Breast epithelium (tissue), 4 donors: ENCODE results near the gene RASA4. TPM values are rescaled to one million over a fixed set of nuclear protein-coding genes. Genes with fewer than 3 reads are reported as not detected.
"Not testable (repeated sequence)": the region's sequence is repeated elsewhere in the genome, so short reads cannot be mapped to it uniquely, and the experiment has no call there.

Source experiments
- DNase-seq, 2 donors: peaks; one replicate each; pipeline ENCODE4 v3.0.0-alpha.2; 2019; ENCODE audit warnings: low spot score in 2 of 2
- H3K27ac ChIP-seq, 2 donors: fragments of 200-600 bp; sonication (generic) in 1 of 2; one replicate each; pipeline ENCODE4 v1.5.1; 2016 to 2019; ENCODE audit warnings: mild to moderate bottlenecking in 1 of 2
- H3K27me3 ChIP-seq, 2 donors: fragments of 200-600 bp; sonication (generic) in 1 of 2; one replicate each; pipeline versions ENCODE4 v1.5.1 to v1.6.0; 2017 to 2019; ENCODE audit warnings: control low read depth in 1 of 2, mild to moderate bottlenecking in 1 of 2
- H3K36me3 ChIP-seq: fragments of 200-600 bp; one replicate; pipeline ENCODE4 v1.5.1; 2019
- H3K4me1 ChIP-seq, 2 donors: fragments of 200-600 bp; sonication (generic); one replicate each; pipeline ENCODE4 v1.5.1; 2016 to 2019; ENCODE audit warnings: control low read depth in 1 of 2
- H3K4me3 ChIP-seq, 3 donors: fragments of 200-600 bp; sonication (generic); 1 replicate in 2 of 3; 2 replicates in 1 of 3; pipeline ENCODE4 v1.5.1; 2016 to 2019; ENCODE audit warnings: mild to moderate bottlenecking in 3 of 3, moderate library complexity in 2 of 3
- H3K9me3 ChIP-seq, 2 donors: fragments of 200-600 bp; sonication (generic) in 1 of 2; one replicate each; pipeline ENCODE4 v1.5.1; 2016 to 2019; ENCODE audit warnings: control low read depth in 1 of 2
- intact Hi-C: fragments of 100-400 bp; cut with DNase I; formaldehyde crosslinking; loops from one replicate; pipeline ENCODE4 v1.15.1; 2023; ENCODE audit warnings: low total_unique reads
- total RNA-seq, 3 donors: library from RNA; depleted of rRNA; stranded (reverse); fragments of >200 nt; gene quantifications; one replicate each; pipeline ENCODE4 v1.1.0, GENCODE V29; 2016

RASA4 gene
- total RNA-seq, 3 donors from 2014 or later: 16.2 to 43.6 (median 17.0) TPM

DNA sequence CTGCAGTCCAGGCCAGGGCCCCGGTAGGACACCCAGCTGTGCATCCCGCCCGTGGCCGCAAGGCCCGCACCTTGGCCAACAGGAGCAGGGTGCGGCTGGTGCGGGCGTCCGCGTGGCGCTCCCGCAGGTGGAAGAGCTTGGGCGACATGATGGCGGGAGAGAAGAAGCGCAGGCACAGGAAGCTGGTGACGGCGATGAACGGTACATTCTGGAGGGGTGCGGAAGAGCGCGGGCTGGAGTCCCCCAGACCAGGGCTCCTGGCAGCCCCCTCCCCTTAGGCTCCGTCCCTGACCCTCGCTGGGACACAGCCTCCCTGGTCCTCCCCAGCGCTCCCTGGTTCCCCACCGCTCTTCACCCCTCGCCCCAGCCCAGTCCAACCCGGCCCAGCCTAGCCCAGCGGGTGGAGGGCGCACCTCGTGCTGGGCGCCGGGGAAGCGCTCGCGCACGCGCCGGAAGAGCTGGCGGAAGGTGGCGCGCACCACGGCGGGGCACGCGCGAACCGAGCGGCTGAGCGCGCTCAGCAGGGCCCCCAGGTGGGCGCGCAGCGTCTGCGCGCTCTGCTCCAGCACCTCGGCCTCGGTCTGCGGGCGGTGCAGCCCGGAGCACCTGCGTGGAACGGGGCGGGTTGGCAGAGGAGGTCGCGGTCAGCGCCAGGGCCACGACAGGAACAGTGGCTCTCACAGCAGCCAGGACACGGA lies 22.8 kb downstream of the RASA4 start:
- H3K4me1 ChIP-seq, H3K36me3 ChIP-seq, DNase-seq, H3K4me3 ChIP-seq, intact Hi-C loops, H3K27me3 ChIP-seq, H3K9me3 ChIP-seq, H3K27ac ChIP-seq: not testable (repeated sequence)

DNA sequence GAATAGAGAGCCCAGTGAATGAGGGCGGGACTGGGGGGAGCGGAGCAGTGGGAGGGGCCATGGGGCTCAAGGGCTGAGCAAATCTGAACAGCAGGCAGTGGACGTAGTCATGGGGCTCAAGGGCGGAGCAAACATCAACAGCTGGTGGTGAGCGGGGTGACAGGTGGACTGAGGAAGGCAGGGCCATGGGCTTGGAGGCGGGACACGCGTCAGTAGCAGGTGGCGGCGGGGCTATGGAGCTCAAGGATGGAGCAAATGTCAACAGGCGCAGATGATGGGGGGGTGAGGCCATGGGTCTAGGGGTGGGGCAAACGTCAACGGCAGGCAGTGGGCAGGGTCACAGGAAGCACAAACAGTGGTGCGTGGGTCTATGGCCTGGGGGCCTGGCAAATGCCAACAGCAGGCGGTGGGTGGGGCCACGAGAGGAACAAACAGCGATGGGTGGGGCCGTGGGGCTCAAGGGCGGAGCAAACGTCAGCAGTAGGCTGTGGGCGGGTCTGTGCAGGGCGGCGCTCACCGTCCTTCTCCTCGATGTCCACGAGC lies 24.0 kb downstream of the RASA4 start:
- not testable (repeated sequence) for H3K9me3 ChIP-seq

GRCh38 chr7:102589857-102590256 lies 26.7 kb downstream of the RASA4 start:
- DNase-seq, H3K27ac ChIP-seq, H3K4me1 ChIP-seq, H3K36me3 ChIP-seq, H3K4me3 ChIP-seq, H3K9me3 ChIP-seq, H3K27me3 ChIP-seq, intact Hi-C loops: not testable (repeated sequence)

More for the DNA sequence above, 24.0 kb downstream of the RASA4 start:
- H3K27ac ChIP-seq, H3K27me3 ChIP-seq, H3K4me3 ChIP-seq, H3K4me1 ChIP-seq, H3K36me3 ChIP-seq, intact Hi-C loops: not testable (repeated sequence)
- DNase-seq: peak; percentile 61 to 88

- DNase-seq, intact Hi-C loops, H3K27me3 ChIP-seq, H3K4me3 ChIP-seq, H3K27ac ChIP-seq, H3K9me3 ChIP-seq, H3K4me1 ChIP-seq, H3K36me3 ChIP-seq: not testable (repeated sequence)
Observed at GRCh38 chr7:102583495-102583894, 33.1 kb downstream of the RASA4 start.

- H3K27me3 ChIP-seq, H3K9me3 ChIP-seq, H3K4me3 ChIP-seq, H3K27ac ChIP-seq, H3K4me1 ChIP-seq, DNase-seq, H3K36me3 ChIP-seq, intact Hi-C loops: not testable (repeated sequence)
Observed at GRCh38 chr7:102581722-102582121, 34.8 kb downstream of the RASA4 start.

- H3K27me3 ChIP-seq, H3K36me3 ChIP-seq, H3K27ac ChIP-seq, H3K4me1 ChIP-seq, H3K9me3 ChIP-seq, H3K4me3 ChIP-seq, intact Hi-C loops, DNase-seq: not testable (repeated sequence)
Observed at GRCh38 chr7:102578486-102578885, 38.1 kb downstream of the RASA4 start.

DNA sequence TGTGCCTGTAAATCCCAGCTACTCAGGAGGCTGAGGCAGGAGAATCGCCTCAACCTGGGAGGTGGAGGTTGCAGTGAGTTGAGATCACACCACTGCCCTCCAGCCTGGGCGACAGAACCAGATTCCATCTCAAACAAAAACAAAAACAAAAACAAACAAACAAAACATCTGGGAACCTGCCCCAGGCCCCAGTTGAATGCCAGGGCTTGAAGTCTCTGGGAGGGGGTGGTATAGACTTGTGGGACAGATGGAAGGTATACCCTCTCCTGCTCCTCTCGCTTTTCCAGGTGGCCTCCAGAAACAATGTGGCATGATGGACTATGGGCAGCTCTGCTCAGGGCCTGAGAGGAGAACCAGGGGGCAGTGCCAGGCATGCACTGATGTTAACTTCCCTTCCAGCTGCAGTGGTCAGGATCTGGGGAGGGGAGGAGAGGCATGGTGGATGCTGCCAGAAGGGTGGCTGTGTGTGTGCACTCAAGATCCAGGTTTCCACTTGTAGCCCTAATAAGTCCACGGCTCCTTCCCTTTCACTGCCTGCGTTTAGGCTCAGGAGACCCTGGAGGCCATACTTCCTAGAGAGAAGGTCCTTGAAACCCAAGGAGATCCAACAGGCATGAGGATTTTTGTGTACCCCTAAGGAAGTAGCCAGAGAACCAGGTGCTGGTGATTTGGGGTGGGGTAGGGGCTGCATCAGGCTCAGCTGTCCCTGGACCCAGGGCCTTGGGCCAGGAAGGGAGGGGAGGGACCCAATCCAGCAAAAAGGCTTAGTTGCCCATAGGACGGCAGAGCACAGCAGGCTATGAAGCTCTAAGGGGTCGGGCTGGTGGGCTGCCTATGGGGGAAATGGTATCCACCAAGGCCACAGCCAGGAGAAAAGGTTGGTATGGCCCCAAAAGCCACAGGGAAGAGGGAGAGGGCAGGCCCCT lies 39.0 kb downstream of the RASA4 start:
- H3K27me3 ChIP-seq, H3K27ac ChIP-seq, H3K36me3 ChIP-seq, H3K4me3 ChIP-seq, H3K4me1 ChIP-seq, DNase-seq, H3K9me3 ChIP-seq, intact Hi-C loops: not testable (repeated sequence)

DNA sequence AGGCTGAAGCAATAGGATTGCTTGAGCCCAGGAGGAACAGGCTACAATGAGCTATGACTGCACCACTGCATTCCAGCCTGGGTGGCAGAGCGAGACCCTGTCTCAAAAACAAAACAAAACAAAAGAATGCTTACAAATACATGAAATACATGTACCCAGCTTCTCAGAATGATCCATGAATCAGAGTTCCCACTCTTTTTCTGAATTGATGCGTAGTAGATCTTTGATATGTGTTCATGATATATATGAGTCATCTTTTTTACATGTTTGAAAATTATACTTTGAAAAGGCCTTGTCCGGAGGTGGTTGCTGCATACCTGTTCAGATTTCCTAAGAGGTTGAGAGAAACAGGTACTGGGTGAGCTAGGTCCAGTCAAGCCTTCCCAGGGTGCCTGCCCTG lies 40.2 kb downstream of the RASA4 start:
- H3K36me3 ChIP-seq, H3K27me3 ChIP-seq, H3K4me1 ChIP-seq, DNase-seq, H3K9me3 ChIP-seq, intact Hi-C loops, H3K4me3 ChIP-seq, H3K27ac ChIP-seq: not testable (repeated sequence)

DNA sequence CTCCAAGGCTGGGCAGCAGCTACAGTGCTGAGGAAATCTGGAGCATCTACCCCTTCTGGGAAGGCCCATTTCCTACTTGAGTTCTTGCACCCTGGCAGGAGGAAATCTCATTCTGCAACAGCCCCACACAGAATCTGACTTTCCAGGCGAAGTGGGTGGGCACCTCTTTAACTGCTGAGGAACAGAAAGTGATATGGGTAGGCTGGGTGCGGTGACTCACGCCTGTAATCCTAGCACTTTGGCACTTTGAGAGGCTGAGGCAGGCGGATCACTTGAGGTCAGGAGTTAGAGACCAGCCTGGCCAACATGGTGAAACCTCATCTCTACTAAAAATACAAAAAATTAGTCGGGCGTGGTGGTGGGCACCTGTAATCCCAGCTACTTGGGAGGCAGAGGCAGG lies 41.9 kb downstream of the RASA4 start:
- intact Hi-C loops, DNase-seq, H3K4me3 ChIP-seq, H3K36me3 ChIP-seq, H3K9me3 ChIP-seq, H3K4me1 ChIP-seq, H3K27me3 ChIP-seq, H3K27ac ChIP-seq: not testable (repeated sequence)
